ENCODE data around the gene DPM3. TPM values are rescaled to one million over a fixed set of nuclear protein-coding genes. Genes with fewer than 3 reads are reported as not detected.

DPM3 gene
- total RNA-seq, 1 experiment from 2014 or later = 27.8 TPM

GRCh38 chr1:155179112-155180031 lies 39.0 kb upstream of the DPM3 start:
- Histone ChIP-seq H3K36me3 (ENCODE audit: control insufficient read depth, insufficient read depth, low read length) (no peaks in the 10 kb centered on the region), H3K4me1 (0 out of 2 replicates have a peak, but pooled peaks cover 9% of the 10 kb centered on the region), H3K9me3 (no peaks in the 10 kb centered on the region), H3K27me3 (replicated peaks; ENCODE audit: control insufficient read depth, insufficient read depth, low read length) (no peaks in the 10 kb centered on the region), H3K4me3 (ENCODE audit: low read depth, low read length) (no peak overlapping the region)
- ChIA-PET POLR2A (no interaction called here), CTCF (interaction anchor here (0.6 to 2.7 kb wide), 2 partner anchors 14 to 15 kb away, joined by 3 to 24 read pairs; no protein-coding TSS in a partner anchor)
- H3K27ac Mint-ChIP-seq (ENCODE audit: unreplicated experiment) = no peak overlapping the region
- no peaks in the 10 kb centered on the region for H3K27me3 Mint-ChIP-seq (ENCODE audit: insufficient read depth, unreplicated experiment)
- peaks cover 8% of the 10 kb centered on the region for H3K4me1 Mint-ChIP-seq (ENCODE audit: low read depth, unreplicated experiment)
- intact Hi-C loops (cut with micrococcal nuclease; ENCODE audit: unreplicated experiment) = no loop called here
- H3K9me3 Mint-ChIP-seq (ENCODE audit: unreplicated experiment) = no peaks in the 10 kb centered on the region
- no TSS peak for BruUV-seq (replicated peaks)
- H3K4me3 Mint-ChIP-seq (ENCODE audit: unreplicated experiment) = no peak overlapping the region
- H3K36me3 Mint-ChIP-seq (ENCODE audit: insufficient read depth, unreplicated experiment) = no peaks in the 10 kb centered on the region
- DNase-seq = peak in 1 of 2 experiments; percentile 15
- no peak for TF ChIP-seq CTCF (IDR thresholded peaks at IDR 0.05; ENCODE audit: insufficient read depth in 1 of 2, low read depth in 1 of 2, low read length in 1 of 2, severe bottlenecking in 1 of 2, unreplicated experiment in 1 of 2)

- Mint-ChIP-seq H3K9me3 (ENCODE audit: unreplicated experiment) (no peaks in the 10 kb centered on the region), H3K27me3 (ENCODE audit: insufficient read depth, unreplicated experiment) (no peaks in the 10 kb centered on the region), H3K4me1 (ENCODE audit: low read depth, unreplicated experiment) (peaks cover 14% of the 10 kb centered on the region), H3K27ac (ENCODE audit: unreplicated experiment) (no peak overlapping the region), H3K36me3 (ENCODE audit: insufficient read depth, unreplicated experiment) (no peaks in the 10 kb centered on the region), H3K4me3 (ENCODE audit: unreplicated experiment) (no peak overlapping the region)
- ChIA-PET CTCF (interaction anchor here (0.6 to 2.7 kb wide), 2 partner anchors 15 to 16 kb away, joined by 3 to 24 read pairs; no protein-coding TSS in a partner anchor), POLR2A (no interaction called here)
- intact Hi-C loops (cut with micrococcal nuclease; ENCODE audit: unreplicated experiment) = no loop called here
- Histone ChIP-seq H3K4me3 (ENCODE audit: low read depth, low read length) (no peak overlapping the region), H3K36me3 (ENCODE audit: control insufficient read depth, insufficient read depth, low read length) (no peaks in the 10 kb centered on the region), H3K4me1 (0 out of 2 replicates have a peak, but pooled peaks cover 9% of the 10 kb centered on the region), H3K27me3 (replicated peaks; ENCODE audit: control insufficient read depth, insufficient read depth, low read length) (no peaks in the 10 kb centered on the region), H3K9me3 (no peaks in the 10 kb centered on the region)
- BruUV-seq (replicated peaks) = no TSS peak
- no peak for DNase-seq
- no peak for TF ChIP-seq CTCF (IDR thresholded peaks at IDR 0.05; ENCODE audit: insufficient read depth in 1 of 2, low read depth in 1 of 2, low read length in 1 of 2, severe bottlenecking in 1 of 2, unreplicated experiment in 1 of 2)
Observed at GRCh38 chr1:155178441-155179111, 38.2 kb upstream of the DPM3 start.

GRCh38 chr1:155177918-155178281 lies 37.6 kb upstream of the DPM3 start:
- Histone ChIP-seq H3K36me3 (ENCODE audit: control insufficient read depth, insufficient read depth, low read length) (no peaks in the 10 kb centered on the region), H3K4me1 (0 out of 2 replicates have a peak, but pooled peaks cover 9% of the 10 kb centered on the region), H3K4me3 (ENCODE audit: low read depth, low read length) (no peak overlapping the region), H3K9me3 (no peaks in the 10 kb centered on the region), H3K27me3 (replicated peaks; ENCODE audit: control insufficient read depth, insufficient read depth, low read length) (no peaks in the 10 kb centered on the region)
- DNase-seq = no peak
- no TSS peak for BruUV-seq (replicated peaks)
- ChIA-PET POLR2A (no interaction called here), CTCF (interaction anchor here (1.3 to 2.7 kb wide), 2 partner anchors 10 to 15 kb away, joined by 5 to 24 read pairs; no protein-coding TSS in a partner anchor)
- no peaks in the 10 kb centered on the region for H3K9me3 Mint-ChIP-seq (ENCODE audit: unreplicated experiment)
- H3K4me3 Mint-ChIP-seq (ENCODE audit: unreplicated experiment) = no peak overlapping the region
- H3K27me3 Mint-ChIP-seq (ENCODE audit: insufficient read depth, unreplicated experiment) = no peaks in the 10 kb centered on the region
- TF ChIP-seq CTCF (IDR thresholded peaks at IDR 0.05; ENCODE audit: insufficient read depth in 1 of 2, low read depth in 1 of 2, low read length in 1 of 2, severe bottlenecking in 1 of 2, unreplicated experiment in 1 of 2) = no peak
- peaks cover 4% of the 10 kb centered on the region for H3K36me3 Mint-ChIP-seq (ENCODE audit: insufficient read depth, unreplicated experiment)
- intact Hi-C loops (cut with micrococcal nuclease; ENCODE audit: unreplicated experiment) = loop anchor here (2.0 kb wide), 1 partner anchor 15 kb away; no protein-coding TSS in a partner anchor
- no peak overlapping the region for H3K27ac Mint-ChIP-seq (ENCODE audit: unreplicated experiment)
- peaks cover 19% of the 10 kb centered on the region for H3K4me1 Mint-ChIP-seq (ENCODE audit: low read depth, unreplicated experiment)

Measured in Caco-2 (cell line).